AG09309 (cell line): ENCODE data around the gene CCDC68.
A peak's percentile ranks its signal among the peaks of the same experiment; 100 is the strongest.

Experiments used
- DNase-seq: peaks from one replicate; pipeline ENCODE4 v3.0.0-alpha.2; 2010; ENCODE audit warnings: low read depth
- H3K4me3 ChIP-seq: 2 replicates; pipeline ENCODE4 v1.5.1; 2011; ENCODE audit warnings: mild to moderate bottlenecking, low read depth, low read length, moderate library complexity; ENCODE audit not compliant: control insufficient read depth
- CTCF ChIP-seq: IDR thresholded peaks from 2 replicates; pipeline ENCODE4 v1.5.1; 2011; ENCODE audit warnings: mild to moderate bottlenecking, low read depth, low read length, inconsistent platforms; ENCODE audit not compliant: insufficient read depth, control insufficient read depth; ENCODE audit errors: missing control alignments

Gene CCDC68

DNA sequence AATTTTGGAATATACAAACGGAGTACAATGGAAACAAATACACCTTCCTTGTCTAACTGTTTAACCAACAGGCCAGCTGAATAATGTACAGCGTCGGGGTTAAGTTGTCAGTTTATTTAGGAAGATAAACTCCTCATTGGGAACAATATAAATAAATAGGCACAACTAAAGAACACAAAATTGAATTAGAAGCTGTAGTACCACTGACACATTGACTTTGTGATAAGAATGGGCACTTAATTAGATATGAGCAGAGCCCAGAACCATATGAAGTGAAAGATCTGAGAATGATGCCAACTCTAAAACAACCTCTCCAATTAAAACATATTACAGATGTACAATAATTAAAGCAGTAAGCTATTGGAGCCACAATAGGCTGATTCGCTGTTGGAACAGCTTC lies 44.4 kb downstream of the CCDC68 start:
- DNase-seq: no peak
- TF ChIP-seq CTCF: no peak
- H3K4me3 ChIP-seq: no peak overlapping the region

DNA sequence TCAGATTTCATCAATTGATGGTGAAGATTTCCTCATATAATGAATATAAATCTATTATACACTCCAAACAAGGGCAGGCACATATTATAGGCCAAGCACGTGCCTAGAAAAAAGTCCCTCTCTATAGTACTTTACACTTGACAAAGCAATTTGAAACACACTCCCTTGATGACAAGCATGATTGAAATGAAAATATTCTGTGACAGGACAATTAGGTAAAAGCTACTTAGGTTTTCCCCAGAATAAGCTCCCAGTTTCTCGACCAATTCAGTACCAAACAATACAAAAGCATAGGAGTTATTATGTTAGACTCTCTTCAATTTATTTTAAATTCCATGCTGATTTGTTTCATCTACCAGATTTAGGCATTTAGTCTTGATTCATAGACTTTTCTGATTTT lies 47.7 kb downstream of the CCDC68 start:
- no peak for TF ChIP-seq CTCF
- H3K4me3 ChIP-seq: no peak overlapping the region
- DNase-seq: no peak

DNA sequence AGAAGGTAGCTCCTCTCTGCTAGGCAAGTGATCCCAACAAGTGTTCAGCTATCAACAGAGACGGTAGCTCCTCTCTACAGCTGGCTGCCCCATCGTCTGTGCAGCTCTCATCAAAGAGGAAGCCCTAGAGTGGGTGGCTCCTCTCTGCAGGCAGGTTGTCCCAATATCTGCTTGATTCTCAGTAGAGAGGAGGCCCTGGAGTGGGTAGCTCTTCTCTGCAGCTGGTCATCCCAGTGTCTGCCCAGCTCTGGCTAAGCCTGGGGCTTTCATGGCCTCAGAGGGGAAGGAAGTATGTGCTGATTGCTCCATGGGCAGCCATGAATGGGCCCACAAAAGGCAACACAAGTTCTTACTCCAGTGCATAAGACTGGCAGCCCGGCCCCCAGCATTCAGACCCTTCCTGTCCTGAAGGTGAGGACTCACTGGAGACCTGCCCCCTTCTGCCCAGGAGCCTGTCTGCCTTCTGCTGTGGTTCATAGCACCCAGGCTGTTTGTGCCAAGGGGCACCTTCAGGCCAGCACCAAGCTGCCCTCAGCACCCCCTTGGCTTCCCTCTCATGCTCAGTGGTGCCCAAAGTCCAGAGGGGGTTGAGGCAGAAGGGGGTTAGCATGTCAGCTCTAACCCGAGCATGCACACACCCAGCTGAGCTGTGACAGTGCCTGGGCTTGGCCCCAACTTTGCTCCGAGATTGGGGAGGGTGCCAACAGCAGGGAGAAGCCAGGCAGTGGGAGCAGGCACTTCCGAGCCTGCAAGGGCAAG lies 48.9 kb downstream of the CCDC68 start:
- TF ChIP-seq CTCF: no peak
- no peak overlapping the region for H3K4me3 ChIP-seq
- no peak for DNase-seq

DNA sequence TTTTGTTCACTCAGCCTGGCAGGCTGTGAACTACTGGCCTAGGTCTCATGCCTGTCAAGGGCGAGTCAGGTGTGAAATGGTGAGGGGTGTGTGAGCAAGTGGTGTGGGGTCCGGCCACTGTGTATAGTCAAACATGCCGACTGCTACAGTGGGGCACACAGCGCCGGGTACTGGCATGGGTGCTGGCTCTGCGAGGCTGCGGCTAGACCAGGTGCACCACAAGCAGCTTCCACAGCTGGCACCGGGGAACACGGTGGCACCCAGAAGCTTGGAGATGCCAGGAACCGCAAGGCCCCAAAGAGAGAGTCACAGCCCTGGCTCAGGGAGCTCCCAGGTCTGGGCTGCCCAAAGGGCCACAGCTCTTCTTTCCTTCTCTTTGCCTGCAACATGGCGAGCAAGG lies 49.7 kb downstream of the CCDC68 start:
- TF ChIP-seq CTCF: no peak
- DNase-seq: no peak
- H3K4me3 ChIP-seq: no peak overlapping the region

DNA sequence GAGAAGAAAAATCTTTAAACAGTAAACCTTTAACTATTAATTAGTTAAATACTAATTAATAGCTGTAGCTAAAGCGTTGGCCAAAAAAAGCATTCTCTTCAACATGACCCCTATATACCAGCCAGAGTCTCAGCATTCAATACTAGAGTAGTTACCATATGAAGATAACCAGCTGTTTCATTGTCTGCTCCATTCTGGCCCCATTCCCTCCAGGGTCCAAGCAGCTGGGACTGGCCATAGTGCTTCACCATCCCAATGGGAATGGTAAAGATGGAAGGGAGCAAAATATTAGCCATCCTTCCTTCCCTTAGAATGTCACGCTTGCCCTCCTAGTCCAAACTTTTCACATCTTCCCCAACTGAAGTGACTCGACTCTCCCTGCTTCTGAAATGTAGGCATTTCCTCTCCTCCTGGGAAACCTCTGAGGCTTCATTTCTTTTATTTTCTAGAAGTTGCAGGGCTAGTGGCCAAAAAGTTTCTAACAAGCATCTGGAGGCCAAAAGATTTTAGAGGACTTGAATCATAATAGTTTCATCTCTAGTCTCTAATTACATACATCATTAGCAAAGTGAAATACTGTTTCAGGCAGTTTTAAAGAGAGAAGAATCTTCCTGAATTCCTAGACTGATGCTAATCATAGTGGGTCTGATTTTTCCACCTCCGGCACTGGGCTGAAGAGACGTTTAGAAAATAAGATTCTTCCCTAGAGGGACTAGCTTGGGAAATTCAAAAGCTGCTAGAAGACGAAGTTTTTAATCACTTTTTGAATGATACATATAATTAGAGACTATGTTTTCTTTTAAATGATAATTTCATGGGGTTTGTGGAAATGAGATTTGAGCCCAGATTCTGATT lies 52.7 kb downstream of the CCDC68 start:
- TF ChIP-seq CTCF: no peak
- DNase-seq: peak; percentile 38
- H3K4me3 ChIP-seq: no peak overlapping the region

- no peak for DNase-seq
- no peak for TF ChIP-seq CTCF
- no peak overlapping the region for H3K4me3 ChIP-seq
These were observed 53.6 kb downstream of the CCDC68 start for GRCh38 chr18:54905629-54906028.
